GM18951 (cell line): ENCODE data around the gene ZNF775.

Experiments used
- POLR2A ChIP-seq: IDR thresholded peaks from 4 replicates; pipeline ENCODE4 v1.6.1; 2011; ENCODE audit warnings: mild to moderate bottlenecking; ENCODE audit not compliant: insufficient read length, insufficient read depth; ENCODE audit errors: extremely low read depth
- in situ Hi-C: fragments of 300-500 bp; cut with MboI; formaldehyde crosslinking; loops from one replicate; pipeline ENCODE4 v1.12.0; 2022; ENCODE audit warnings: low sequenced_read_pairs, mixed read lengths, inconsistent platforms; ENCODE audit not compliant: unreplicated experiment

Gene ZNF775

DNA sequence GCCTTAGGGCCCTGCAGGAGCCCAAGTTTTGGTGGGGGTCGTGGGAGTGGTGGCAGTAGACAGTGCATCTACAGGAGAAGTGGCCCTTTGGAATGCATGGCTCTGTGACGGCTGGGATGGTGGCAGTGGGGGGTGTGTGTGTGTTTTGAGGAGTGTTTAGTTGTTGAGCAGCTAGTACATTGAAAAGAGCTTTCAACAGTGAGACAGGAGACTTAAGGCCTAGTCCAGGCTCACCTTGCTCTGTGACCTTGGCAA lies 27.1 kb downstream of the ZNF775 start:
- in situ Hi-C loops, result no loop called here
- TF ChIP-seq POLR2A, result no peak

DNA sequence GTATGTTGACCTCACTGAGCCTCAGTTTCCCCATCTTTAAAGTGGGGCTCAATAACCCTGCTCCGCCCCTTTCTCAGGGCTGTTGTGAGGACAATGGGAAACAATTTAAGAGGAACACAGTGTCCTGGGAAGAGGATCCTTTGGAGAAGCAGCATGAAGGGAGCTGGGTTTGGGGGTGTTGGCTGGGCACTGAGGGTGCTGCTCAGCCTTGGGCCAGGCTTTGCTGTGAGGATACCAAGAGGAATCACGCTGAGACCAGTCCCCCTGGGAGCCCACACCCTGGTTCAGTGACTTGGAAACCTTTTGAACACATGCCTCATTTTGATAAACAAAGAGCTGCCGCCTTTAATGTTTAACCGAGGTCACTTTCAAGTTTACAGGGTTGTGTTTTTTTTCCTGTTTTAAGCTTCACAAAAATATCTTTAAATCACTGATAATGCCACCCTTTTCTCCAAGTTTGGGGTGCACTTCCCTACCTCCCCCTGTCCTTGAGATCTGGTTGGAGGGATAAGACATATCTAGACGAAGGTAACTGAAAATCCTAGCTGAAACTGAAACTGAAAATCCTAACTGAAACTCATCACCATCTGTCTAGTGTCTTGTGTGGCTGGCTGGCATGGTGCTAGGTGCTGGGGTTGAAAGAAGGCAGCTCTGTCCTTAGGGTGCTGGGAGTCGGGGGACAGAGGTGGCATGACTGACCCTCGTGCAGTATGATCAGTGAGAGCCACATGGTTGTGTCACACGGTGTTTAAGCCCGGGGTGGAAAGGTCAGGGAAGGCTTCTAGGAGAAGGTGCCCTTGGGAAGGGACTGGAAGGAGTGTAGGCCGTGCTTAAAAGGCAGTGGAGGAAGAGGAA lies 27.7 kb downstream of the ZNF775 start:
- no peak for TF ChIP-seq POLR2A
- in situ Hi-C loops, result no loop called here

DNA sequence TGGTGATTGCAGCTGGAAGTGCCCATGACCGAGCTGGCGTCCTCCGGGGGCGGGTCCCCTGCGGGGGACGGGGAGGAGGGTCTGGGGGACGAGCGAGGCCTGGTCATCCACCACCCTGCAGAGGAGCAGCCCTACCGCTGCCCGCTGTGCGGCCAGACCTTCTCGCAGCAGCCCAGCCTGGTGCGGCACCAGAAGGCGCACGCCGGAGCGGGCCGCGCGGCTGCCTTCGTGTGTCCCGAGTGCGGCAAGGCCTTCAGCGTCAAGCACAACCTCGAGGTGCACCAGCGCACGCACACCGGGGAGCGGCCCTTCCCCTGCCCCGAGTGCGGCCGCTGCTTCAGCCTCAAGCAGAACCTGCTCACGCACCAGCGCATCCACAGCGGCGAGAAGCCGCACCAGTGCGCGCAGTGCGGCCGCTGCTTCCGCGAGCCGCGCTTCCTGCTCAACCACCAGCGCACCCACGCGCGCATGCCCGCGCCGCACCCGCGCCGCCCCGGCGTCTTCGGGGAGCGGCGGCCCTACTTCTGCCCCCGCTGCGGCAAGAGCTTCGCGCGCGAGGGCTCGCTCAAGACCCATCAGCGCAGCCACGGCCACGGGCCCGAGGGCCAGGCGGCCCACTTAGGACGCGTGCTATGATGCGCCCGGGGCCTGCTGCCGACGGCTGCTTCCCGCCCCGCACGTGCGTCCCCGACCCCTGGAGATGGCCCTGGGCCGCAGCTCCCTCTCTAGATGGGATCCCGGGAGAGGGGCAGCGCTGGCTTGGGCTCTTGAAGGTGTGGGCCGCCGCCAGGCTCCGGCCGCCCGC lies 28.7 kb downstream of the ZNF775 start:
- in situ Hi-C loops, result no loop called here
- no peak for TF ChIP-seq POLR2A

DNA sequence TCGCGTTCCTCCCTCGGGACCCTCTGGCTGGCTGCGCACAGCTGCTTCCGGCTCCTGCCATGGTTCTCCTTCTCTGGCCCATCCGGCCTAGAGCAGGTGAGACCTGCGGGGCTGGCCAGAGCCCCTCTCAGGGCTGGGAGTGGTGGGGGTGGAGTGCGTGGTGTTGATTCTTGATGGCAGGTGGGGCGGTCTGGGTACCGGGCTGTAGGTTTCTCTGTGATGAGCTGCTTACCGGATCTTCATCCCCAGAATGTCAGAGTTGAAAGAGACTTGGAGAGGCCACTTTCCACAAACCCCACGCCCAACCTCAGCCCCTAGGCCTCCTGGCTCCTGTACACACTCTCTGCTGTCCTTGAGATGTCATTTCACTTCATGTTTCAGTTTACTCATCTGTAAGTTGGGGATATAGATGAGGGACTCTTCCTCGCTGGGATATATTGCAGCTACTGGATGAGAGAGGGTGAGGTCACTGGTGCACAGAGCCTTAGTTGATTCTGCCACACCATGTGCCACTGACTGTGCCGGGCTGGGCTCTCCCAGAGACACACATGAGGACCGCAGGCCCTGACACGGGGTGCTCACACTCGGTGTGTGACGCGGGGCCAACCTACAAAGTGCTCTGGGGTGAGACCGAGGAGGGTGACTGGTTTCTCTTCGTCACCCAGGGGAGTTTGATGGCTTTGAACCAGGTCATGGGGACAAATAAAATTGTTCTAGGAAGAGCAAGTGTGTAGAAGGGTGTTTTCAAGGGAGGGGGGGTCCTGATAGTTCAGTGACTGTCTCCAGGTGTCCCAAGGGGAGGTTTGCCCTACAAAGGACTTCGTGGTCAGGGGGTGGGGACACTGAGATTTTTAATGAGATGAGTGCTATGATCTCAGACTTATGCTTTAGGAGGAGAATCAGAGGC lies 29.5 kb downstream of the ZNF775 start:
- no peak for TF ChIP-seq POLR2A
- in situ Hi-C loops, result no loop called here

DNA sequence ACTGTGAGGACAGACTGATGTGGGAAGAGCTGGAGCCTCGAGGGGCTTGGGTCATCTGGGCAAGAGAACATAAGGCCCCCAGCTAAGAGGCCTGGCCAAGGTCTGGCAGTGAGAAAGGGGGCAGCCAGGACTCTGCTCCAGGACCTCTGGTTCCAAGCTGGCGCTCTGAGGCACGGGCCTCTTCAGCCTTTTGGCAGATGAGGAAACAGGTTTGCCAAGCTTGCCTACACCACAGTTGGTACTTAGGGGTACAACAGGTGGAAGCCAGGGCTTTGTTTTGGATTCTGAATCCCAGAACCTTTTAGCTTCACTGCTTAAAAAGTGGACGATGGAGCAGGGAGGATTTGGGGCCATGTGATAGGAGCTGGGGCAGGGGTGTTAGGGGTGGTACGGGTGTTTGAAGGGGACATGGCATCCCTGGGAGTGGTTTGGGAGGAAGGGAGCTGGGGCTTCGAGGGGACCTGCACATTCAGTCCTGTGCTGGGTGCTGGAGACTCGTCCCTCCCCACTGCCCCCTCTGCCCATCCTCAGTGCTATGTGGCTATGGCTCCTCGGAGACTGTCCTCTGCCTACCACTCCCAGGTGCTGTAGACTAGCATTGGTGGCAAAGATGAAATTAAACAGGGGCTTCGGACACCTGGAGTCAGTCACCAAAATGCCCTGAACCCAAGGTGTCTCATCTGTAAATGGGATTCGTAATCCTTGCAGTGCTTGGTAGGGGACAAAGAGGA lies 30.3 kb downstream of the ZNF775 start:
- in situ Hi-C loops, result loop anchor here (5.0 kb wide), 1 partner anchor 47 kb away; no protein-coding TSS in a partner anchor
- TF ChIP-seq POLR2A, result no peak

DNA sequence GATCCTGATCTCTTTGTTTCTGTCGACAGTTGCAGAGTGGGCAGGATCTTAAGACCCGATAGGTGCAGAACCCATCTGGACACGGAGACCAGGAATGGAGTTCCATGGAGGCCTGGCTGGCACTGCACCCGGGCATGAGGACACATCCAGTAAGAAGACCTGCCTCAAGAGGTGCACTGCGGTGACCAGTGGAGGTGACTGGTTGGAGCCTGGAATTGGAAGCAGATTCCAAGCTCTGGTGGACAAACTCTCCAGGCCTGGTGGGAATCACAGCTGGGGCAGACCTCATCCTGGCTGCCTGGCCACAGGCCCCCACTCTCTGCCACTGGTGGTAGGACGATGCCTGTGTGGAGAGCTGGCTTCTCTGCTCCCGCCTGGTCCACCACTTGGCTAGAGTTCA lies 31.0 kb downstream of the ZNF775 start:
- TF ChIP-seq POLR2A, result no peak
- in situ Hi-C loops, result loop anchor here (5.0 kb wide), 1 partner anchor 48 kb away; no protein-coding TSS in a partner anchor

DNA sequence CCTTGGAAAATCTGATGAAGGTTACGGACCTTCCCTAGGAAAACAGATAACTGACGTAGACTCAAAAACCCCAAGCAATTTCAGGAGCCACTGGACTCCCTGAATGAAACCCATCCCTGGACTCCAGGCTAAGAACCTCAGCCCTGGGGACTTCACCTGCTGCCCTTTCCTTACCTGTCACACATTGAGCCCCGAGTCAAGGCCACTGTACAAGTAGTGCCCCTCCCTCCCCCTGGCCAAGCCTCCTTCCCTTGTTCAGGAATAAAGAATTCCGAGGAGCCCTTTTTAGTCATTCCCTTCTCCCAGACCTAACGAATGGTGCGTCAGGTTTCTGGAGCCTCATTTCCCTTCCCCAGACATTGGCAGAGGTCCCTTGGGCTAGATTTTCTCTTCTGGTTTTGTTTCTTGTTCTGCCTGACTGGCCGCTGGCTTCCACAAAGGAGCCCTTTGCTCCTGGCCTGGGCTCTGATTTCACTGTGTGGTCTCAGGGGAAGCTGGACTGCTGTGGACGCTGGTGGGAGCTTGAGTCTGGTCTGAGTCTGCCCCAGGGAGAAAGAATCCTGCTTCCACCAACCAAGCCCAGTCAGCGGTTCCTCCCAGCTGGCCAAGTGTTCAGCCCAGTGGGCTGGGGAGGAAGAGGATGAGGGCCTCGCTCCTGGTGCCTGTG lies 31.7 kb downstream of the ZNF775 start:
- TF ChIP-seq POLR2A, result no peak
- in situ Hi-C loops, result loop anchor here (5.0 kb wide), 1 partner anchor 49 kb away; no protein-coding TSS in a partner anchor

DNA sequence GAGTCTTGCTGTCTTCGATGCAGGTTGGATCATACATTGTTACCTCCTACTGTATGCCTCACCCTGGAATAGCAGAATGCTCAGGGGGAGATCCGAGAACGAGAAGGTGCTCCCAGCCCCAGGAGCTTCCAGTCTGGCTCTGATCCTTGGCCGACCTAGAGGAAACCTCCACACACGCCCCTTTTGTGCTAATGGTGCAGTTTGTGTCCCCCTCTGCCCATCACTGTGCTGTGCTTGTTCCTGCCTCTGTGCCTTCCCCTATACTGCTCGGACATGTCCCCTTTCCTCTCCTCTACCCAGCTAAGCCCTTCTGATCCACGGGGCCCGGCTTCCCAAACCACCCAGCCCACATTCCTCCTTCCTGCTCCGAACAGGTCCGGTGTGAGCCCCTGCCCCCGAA lies 32.5 kb downstream of the ZNF775 start:
- TF ChIP-seq POLR2A, result no peak
- in situ Hi-C loops, result loop anchor here (5.0 kb wide), 1 partner anchor 49 kb away; no protein-coding TSS in a partner anchor

DNA sequence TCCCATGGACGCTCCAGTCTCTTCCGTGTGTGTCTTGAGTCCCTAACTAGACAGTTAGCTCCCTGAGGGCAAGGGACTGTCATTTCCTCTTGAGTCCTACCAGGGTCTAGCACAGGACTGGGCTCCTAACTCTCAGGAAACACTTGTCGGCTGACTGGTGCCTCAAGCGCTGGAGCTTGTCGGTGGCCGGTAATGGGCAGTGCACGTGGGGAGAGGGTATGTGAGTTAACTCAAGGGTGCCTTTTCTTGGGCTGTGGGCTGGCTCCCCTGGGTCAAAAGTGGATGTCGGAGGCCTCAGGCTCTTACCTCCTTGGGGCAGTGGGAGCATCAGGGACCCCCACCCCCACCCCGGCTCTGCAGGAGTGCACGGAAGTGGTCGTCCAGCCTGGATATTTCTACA lies 32.9 kb downstream of the ZNF775 start:
- in situ Hi-C loops, result loop anchor here (5.0 kb wide), 1 partner anchor 50 kb away; no protein-coding TSS in a partner anchor
- no peak for TF ChIP-seq POLR2A

DNA sequence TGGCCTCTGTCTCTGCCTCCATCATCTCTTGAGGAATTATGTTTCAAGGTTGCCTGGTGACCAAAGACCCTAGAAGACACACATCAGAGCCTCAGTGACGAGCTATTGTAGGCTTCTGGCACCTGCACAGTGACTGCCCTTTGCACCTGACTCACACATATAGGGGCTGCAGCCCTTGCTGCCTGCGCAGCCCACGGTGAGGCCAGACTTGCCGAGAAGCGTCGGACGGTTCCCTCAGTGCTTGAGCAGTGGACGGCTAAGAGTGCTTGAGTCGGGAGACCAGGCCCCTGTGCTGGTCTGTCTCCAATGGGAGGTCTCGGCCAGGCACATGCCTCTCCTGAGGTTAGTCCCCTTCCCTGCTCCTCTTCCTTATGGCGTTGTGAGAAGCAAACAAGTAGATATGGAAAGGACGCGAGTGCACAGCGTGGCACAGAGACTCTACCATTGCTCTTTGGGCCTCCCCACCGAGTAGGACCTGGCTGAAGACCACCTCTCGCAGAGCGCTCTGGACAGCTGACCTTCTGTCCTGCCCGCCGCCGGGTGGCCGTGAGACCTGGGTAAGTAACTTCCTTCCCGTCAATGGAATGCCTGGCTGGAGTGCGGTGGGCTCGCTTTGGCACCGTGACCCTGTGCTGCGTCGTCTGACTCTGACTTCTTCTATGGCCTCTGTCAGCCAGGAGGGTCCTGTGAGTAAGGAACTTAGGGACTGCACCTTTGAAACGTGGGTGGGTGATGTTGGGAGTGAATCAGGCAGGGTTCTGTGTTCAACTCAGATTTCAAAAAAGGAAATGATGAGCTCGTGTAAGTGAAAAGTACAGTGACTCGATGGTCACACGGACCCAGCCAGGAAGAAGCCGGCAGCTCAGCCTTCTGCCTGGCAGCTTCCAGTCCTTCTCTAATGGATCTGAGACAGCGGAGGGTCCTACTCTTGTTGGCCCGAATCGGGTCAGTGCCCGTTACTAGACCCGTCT lies 33.7 kb downstream of the ZNF775 start:
- in situ Hi-C loops, result loop anchor here (5.0 kb wide), 1 partner anchor 51 kb away; no protein-coding TSS in a partner anchor
- no peak for TF ChIP-seq POLR2A

DNA sequence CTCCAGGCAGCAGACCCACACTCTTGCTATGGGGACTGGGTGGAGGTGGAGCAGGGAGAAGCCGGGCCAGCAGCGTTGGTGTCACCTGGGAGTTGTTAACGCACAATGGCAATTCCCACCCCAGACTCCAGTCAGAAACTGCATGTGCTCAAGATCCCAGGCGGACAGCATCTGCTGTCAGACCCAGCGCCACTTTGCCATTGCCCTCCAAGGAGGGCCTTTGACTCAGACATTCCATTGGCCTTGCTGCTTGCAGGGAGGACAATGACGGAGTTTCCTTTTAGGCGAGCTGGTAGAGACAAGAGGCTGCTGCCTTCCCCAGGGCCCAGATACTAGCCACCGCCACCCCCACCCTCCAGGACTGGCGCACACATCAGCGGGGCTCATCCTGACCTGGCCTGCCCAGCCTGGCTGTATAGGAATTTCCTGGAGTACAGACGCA lies 34.5 kb downstream of the ZNF775 start:
- no peak for TF ChIP-seq POLR2A
- in situ Hi-C loops, result loop anchor here (5.0 kb wide), 1 partner anchor 51 kb away; no protein-coding TSS in a partner anchor
